GM18499 (cell line): Measurements from ENCODE around the gene TMEM30B.

Source experiments
- ATAC-seq: cut with Tn5 transposase; IDR thresholded peaks from one replicate; pipeline ENCODE4 v1.9.1; 2021; ENCODE audit warnings: moderate number of reproducible peaks; ENCODE audit not compliant: insufficient read depth, unreplicated experiment

The TMEM30B gene

DNA sequence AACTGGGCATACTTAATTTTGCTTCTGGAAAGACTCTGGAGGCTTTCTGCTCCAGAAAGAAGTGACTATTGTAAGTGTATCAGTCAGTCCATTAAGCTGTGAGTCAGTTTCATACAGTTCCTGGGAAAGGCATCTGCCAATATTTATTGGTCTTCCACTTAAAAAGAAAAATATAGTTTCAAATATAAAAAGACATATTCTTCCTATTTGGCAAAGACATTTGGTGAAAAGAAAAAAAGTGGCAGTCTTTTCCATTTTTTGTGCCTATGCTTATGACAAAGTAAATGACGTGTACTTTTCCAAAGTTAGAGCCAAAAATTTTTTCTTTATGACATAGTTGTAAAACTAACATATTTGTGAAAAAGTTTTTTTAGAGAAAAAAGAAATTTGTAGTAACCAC, 12.3 kb downstream of the TMEM30B start:
- no peak for ATAC-seq

DNA sequence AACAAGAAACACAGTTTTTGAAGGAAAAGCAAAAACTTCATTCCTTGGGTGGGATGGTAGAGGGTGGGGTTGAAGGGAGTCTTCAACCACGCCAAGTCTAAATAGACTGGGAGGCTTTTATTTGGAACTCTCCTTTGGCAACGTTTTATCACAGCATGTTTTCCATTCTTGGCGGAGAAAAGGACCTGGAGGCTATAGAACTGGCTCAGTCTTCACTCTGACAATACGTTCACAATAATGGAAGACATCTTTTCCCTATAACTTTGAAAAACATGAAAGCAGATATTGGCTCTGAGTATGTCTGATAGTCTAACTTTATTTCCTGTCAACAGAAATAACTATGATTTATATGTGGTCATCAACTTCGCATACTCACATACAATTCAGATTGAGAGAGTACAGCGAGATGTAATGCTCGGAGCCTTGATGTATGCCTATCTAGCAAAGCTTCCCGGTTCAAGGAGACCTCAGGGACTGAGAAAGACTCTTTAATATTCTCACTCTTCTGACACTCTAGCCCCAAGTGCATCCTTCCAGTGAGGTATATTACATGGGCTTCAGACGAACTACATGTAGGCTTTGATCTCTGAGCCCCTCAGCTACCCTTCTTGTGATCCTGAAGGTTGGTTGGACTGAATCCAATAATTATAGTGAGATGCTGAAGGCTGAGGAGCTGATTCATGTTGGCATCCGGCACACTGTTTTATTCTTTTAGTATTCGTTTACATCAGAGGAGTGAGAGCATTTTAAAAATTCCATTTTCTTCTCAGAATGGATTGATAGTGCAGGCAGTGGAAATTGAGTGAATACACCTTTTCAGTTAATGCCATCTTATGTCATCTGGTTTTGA, 14.0 kb downstream of the TMEM30B start:
- no peak for ATAC-seq

DNA sequence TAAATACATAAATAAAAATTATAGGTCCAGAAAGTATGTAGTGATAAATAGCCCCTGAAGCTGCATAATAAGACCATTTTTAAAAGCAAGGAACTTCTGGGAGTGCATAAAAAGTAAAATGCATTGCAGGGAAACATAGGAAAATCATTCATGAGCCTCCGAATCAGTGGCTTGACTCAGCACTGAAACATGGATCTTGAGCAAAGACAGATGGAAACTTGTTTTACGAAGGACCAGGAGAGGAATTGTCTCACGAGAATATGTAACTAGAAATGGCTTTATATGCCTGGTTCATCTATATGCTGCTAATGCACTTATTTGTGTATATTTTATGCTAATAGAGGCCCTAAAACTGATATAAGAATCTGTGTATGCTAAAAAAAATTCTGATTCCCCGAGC, 14.7 kb downstream of the TMEM30B start:
- ATAC-seq: no peak

DNA sequence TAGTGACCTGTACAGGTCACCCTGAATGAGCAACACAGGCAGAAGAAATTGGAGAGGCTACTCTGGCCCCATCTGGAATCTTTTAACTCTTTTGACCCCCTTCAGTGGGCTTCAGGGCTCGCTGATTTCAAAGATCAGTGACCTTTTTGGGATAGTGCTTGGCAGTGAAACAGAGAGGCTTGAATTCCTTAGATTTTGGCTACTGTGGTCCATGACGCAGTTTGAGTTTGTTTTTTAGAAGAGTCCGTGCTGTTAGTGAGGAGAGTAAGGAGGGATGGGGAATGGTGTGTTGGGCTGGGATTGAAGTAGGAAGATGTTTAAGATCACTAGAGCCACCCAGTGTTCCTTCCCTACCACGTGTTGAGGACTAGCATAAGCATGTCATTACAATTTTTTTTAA, 16.5 kb downstream of the TMEM30B start:
- no peak for ATAC-seq

DNA sequence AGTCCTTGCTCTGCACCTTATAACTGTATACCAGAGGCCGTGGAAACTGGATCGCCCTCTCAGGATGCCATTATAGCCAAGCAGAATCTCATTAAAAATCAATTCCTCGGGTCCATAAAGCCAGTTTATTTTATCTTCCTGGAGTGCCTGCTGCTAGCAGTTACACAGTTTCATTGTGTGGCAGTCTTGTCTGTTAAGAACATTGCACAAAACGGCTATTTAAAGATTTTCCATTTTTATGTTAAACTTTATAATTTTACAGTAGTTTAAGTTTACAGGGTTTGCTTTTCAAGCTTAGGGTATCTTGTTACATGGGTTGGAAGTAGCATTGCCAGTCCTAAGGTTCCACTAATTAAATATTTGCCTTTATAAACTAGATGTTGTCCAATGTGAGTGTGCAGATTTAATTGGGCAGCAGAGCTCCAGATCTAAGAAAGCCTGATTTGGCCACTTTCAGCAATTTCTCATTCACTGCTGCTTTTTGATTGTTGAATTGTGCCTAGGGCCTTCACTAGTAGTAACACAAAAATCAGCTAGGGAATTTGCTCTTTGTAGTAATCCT, 17.0 kb downstream of the TMEM30B start:
- ATAC-seq: no peak

DNA sequence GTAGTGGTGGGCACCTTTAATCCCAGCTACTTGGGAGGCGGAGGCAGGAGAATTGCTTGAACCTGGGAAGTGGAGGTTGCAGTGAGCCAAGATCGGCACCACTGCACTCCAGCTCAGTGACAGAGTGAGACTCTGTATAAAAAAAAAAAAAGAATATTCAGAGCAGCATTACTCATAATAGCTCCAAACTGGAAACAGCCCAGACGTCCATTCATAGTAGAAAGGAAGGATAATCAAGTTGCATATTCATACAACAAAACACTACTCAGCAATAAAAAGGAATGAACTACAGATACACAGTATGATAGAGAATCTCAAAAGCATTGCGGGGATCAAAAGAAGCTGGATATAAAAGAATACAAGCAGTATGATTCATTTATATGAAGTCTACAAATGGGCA, 19.1 kb downstream of the TMEM30B start:
- no peak for ATAC-seq

DNA sequence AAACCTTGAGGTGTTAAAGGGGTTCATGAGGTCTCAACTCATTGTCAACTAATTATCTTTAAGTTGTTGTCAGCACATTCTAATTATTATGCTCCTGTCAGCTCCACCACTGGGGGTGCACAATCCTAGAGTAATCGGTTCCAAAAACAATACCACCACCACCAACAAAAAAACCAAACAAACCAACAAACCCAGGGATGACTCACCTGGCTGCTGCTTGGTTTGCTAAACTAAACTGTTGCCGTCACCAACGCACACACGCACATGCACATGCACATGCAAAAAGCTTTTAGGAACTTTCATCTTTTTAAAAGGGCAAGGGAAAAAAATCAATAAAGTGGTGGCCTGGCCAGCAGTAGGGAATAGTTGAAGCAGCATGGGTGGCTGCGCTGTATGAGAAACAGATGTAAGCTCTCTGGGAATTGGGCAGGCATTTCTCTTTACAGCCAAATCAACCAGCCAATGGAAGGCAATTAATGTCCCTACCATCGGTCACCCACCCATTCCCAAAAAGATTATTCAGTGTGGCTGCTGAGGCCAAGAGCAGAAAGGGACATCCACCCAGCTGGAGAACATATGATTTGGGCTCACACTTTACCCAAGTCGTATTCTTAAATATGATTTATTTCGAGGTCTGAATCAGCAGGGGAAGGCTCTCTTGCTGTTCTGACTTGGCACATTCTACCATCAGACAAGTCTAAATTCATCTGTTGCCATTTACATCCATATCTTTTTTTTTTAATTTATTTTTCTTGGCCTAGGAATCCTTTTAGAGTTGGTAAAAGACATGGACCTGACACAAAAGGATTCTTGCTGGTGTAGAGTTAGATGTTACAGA, 20.0 kb downstream of the TMEM30B start:
- ATAC-seq: no peak

DNA sequence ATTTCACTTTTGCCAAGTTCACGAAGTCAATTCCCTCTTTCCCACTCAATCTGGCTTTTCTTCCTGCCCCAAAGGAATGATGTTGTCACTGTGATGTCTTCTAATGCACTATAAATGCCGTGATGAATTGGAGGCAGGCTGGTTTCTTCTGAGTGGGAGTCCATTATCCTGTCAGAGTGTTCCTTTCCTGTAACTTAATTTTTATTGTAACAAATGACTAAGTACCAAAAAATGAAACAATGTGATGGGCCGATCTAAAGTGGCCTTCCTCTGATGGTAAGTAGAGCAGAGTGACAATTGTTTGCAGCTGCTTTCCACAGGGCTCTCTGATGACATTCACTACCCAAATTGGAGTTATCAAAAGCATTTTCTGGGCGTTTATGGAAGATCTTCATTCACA, 22.2 kb downstream of the TMEM30B start:
- ATAC-seq: no peak

DNA sequence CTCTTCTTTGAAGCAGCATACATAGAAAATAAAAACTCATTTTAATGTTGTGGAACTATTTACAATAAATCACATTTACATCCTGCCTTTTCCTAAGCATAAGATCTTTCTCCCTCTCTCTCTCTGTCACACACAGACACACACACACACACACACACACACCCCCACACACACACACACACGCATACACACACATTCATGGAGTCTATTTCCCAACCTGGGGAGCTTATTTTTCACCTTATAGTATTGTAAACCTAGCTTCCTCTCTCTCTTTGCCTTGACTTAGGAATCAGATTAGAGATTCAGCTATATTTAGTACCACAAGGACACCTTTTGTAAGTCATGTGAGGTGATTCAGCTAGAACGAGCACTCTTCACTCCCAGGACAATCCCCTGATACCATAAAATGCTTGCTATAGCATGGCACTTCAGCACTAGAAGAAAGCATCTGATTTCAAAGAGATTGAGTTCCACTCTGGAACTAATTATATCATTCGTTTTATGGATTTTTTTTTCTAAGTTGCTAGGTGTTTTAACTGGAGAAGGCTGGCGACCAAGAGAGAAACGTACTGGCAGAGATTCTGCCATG, 23.6 kb downstream of the TMEM30B start:
- ATAC-seq: no peak

DNA sequence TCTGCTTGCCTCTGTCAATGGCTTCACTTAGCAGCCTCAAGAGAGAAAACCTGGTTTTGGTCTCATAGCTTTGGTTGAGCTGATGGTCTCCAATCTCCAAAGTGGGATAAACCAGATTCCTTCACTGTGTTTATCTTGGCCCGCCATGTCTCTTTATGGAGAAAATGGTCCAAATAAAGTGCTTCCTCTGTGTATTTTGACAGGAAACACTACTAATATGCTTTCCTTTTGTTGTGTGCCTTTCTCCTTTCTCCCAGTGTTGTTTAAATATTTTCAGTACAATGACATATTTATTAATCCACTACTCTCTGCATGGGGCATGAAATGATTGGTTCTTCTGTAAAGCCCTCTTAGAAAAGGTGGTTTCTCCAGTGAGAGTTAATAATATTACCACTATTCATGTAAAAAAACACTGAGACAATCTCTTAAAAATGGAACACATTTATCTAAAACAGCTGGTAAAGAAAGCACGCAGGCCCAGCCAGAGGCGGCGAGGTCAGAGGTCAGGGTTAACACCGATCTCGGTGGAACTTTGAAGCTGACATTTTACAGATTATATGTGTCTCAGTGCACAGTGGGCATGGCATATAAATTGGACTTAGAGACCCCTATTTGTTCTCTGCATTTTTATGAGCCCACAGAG, 24.2 kb downstream of the TMEM30B start:
- ATAC-seq: no peak

DNA sequence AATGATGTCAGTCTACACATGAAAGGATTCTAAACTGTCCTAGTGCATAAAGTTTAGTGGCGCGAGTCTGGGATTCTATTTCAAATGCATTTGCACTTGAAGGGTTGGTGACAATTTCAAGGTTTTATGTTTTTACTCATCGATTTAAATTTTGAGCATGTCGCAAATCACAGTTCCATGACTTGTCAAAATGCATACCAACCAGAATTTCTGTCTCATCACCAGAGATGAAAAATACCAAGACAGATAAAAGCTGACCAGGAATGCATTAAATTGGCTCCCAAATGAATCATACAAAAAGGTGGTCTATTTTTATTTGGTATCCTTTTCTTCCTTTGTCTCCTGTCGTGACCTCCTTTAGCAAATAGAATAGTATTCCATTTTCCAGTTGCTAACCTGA, 25.2 kb downstream of the TMEM30B start:
- no peak for ATAC-seq

DNA sequence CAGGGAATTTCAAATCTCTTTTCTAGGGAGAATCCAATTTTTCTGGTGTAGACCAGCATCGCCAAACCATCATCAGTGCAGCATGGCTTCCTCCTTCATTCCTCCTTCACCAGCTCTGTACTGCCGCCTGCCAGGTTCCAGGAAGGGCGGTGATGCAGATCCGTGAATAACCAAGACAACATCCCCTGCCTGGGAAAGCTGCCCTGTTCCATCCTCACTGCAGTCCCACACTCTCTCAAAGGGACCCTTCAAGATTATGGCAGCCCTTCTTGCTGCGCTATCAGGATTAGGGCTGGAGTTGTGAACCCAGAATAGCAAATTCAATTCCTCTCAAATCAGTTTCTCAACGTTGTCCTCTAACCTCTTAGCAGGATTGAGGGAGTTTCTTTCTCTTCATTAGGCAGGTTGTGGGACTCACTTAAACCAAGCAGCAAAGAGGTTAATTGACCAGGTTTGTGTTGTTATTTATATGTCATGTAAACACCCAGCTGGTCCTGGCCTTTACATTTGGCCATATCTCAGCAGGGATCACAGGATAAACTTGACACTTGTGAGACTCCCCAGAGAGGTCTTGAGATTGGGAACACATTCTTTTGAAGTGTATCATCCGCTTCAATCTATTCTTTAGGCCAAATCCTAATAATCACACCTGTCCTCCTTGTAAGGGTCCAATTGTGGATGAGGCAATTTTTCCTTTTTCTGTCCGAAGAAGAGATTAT, 26.2 kb downstream of the TMEM30B start:
- no peak for ATAC-seq

DNA sequence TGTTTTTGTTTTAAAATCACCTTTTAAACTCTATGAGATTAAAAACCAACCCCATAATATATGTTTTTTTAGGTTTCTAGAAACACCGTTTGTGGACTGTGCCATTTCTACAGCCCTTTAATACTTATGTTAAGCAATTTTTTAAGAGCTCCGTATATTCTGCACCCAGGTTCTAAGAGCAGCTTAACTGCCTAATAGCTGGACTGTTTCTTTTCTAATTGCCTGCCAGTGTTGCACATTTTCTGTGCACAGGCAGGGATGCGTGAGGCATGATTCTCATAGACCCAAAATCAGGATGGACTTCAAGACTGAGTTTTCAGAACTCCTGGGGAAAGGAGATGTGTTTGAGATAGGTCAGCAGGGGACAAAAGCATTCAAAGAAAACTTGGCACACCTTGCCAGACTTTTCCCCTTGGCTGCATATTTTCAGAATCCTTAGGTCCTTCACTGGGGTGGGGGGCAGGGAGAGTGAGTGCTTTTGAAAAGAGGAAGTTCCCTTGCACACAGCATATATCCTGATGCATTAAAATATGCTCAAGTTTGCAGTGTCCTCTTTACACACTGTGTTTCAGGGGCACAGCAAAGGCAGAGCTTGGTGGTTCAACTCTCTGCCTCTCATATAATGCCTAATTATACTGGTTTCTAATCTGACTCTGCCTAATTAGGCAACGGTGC, 27.9 kb downstream of the TMEM30B start:
- ATAC-seq: no peak

DNA sequence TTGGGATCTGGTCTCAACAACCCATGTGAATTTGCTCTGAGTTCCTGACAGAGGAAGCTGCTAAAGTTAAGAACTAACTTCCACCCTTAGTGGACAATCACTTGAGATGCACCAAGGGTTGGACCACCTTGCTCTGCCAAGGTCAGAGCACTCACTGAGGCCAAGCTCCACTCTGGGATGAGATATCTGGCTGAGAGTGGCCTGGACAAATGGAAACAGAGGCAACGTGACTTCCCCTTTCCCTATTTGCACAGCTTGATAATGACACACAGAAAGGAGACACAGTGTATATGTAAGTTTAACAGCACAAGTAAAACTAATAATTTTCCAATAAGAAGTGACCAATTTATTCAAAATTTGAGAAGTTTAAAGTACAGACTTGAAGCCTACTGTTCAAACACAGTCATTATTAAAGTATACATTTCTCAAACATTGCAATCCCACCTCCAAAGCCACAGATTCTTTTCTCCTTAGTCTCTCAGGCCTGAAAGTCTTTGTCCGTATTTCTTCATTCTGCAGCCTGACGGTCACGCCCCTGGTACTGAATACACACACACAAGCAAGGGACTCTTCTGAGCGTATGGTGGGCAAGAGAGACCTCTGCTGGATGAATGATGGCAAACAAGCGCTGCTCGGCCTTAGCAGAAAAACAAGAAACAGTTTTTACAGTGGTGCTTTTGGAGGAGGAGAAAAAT, 28.6 kb downstream of the TMEM30B start:
- peak; percentile 78 for ATAC-seq

DNA sequence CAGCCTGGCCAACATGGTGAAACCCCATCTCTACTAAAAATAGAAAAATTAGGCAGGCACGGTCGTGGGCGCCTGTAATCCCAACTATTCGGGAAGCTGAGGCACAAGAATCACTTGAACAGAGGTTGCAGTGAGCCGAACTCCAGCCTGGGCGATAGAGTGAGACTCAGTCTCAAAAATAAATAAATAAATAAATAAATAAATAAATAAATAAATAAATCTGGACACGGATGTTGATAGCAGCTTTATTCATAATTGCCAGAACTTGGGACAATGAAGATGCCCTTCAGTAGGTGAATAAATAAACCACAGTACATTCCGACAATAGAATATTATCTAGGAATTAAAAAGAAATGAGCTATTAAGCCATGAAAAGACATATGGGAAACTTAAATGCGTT, 31.1 kb downstream of the TMEM30B start:
- ATAC-seq: no peak

DNA sequence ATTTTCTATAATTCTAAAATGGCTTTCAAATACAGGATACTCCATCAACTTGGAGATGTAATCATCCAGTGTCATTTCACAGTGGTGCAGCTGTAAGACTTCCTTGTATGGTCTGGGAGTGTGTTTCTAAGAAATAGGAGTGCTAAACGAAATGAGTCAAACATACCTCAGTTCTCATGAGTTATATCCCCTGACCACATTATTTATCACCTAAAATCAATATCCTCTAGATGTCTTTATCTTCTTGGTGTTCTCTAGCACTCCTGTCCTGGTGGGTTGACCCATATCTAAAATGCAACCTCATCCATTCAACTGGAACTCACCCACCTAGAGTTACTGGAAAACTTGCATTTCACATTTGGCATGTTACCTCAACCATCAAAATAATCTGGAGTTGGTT, 33.2 kb downstream of the TMEM30B start:
- ATAC-seq: no peak

DNA sequence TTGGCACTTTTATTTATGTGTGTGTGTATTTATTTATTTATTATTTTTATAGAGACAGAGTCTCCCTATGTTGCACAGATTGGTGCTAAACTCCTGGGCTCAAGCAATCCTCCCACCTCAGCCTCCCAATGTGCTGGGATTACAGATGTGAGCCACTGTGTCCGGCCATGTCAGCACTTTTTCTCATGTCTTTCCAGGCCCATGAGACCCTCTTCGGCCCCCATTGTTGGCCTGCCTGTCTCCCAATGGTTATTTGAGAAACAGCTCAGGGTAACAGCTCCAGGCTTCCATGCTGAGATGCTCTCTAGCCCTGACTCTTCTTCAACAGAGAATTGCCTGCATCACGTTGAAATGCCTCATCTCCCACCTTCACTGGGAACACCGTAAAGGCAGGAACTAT, 34.4 kb downstream of the TMEM30B start:
- ATAC-seq: no peak

DNA sequence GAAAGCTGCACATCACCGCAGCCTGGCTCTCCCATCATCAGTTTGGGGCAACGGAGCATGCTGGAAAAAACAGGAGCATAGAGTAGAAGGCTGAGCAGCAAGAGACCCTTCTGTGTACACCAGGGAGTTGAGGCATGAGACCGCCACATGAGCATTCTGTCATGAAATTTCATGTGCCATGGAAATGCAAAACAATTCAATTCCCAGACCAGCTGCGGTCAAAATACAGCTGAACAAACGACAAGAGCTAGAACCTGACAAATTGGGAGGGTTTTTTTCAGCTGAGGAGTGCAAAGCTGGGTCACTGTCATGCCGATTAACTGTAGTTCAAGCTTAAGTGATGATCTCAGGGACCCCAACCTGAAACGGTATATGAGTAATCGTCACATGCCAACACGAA, 37.1 kb downstream of the TMEM30B start:
- no peak for ATAC-seq

DNA sequence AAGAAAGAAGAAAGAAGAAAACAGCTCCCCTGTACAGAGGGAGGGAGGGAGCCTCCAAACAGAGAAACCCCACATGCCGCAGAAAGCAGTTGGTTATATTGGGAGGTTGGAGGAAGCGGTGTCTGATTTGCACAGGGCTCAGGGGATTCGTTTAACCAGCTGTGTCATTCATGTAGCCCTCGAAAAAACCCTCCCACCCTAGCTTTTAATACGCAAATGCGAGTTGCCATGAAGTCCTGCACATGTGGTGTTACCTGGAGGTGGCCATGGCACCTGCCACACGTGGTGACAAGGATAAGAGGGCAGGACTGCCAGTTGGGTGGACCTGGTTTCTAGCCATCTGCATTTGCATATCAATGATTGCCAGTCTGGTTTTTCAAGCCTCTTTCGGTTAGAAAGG, 40.9 kb downstream of the TMEM30B start:
- no peak for ATAC-seq
